Fibroblast of skin of abdomen (primary cell): ENCODE results near the gene LZTR1. TPM values are rescaled to one million over a fixed set of nuclear protein-coding genes. Genes with fewer than 3 reads are reported as not detected.
"Not testable (repeated sequence)": the region's sequence is repeated elsewhere in the genome, so short reads cannot be mapped to it uniquely, and the experiment has no call there.

Source experiments
- DNase-seq: peaks from one replicate; pipeline ENCODE4 v3.0.0-alpha.2; 2013
- polyA plus RNA-seq, 2 experiments: library from polyadenylated mRNA; unstranded; fragments of 120-200 nt; gene quantifications; one replicate each; pipeline ENCODE4 v1.2.1, GENCODE V29; 2013; ENCODE audit not compliant: insufficient read length in 2 of 2

The LZTR1 gene
- polyA plus RNA-seq (2013, experiment 1 of 2; ENCODE audit: insufficient read length), result 31.6 TPM
- polyA plus RNA-seq (2013, experiment 2 of 2; ENCODE audit: insufficient read length), result 36.4 TPM

DNA sequence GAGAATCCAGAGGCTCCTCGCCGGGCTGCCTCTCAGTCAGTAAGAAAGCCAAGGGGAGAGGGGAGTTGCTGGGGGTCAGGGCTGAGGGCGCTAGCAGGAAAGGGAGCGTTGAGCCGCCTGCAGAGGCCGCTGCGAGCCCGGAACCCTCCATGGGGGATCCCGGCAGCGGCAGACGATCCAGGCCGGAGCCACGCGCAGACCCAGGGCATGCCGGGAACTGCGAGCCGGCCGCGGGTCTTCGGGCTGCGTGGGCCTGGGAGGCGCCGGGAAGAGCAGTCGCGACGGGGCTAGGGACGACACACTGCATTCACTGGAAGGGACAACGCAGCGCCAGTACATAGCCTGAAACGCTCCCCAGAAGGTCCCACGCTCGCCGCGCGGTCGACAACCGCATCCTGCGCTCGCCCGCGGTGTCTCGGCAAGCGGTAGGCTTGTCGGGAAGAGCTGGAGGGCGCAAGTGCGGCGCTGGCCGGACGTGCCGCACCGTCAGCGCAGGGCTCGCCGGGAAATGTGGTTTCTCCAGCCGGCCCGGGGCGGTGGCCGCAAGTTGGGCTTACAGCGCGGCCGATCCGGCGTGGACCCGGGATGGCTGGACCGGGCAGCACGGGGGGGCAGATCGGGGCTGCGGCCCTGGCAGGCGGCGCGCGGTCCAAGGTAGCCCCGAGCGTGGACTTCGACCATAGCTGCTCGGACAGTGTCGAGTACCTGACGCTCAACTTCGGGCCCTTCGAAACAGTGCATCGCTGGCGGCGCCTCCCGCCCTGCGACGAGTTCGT lies at the start of gene LZTR1:
Gene LZTR1 (plus strand): TSS at position 511 of the 776 bp plus-strand sequence. CDS start 75 bp downstream, at position 586.
- DNase-seq, result peak; percentile 77

DNA sequence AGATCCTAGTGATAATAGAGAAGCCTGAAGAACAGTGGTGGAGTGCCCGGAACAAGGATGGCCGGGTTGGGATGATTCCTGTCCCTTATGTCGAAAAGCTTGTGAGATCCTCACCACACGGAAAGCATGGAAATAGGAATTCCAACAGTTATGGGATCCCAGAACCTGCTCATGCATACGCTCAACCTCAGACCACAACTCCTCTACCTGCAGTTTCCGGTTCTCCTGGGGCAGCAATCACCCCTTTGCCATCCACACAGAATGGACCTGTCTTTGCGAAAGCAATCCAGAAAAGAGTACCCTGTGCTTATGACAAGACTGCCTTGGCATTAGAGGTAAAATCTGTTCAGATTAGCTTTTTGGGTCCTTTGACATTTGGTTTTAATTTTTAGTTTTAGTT lies 48.2 kb upstream of the LZTR1 start:
- no peak for DNase-seq

DNA sequence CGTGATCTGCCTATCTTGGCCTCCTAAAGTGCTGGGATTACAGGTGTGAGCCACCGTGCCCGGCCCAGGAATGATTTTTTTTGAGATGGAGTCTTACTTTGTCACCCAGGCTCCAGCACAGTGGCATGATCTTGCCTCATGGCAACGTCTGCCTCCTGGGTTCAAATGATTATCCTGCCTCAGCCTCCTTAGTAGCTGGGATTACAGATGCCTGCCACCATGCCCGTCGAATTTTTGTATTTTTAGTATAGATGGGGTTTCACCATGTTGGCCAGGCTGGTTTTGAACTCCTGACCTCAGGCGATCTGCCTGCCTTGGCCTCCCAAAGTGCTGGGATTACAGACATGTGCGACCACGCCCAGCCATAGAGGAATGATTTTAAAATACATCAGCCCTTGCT lies 47.0 kb upstream of the LZTR1 start:
- not testable (repeated sequence) for DNase-seq

DNA sequence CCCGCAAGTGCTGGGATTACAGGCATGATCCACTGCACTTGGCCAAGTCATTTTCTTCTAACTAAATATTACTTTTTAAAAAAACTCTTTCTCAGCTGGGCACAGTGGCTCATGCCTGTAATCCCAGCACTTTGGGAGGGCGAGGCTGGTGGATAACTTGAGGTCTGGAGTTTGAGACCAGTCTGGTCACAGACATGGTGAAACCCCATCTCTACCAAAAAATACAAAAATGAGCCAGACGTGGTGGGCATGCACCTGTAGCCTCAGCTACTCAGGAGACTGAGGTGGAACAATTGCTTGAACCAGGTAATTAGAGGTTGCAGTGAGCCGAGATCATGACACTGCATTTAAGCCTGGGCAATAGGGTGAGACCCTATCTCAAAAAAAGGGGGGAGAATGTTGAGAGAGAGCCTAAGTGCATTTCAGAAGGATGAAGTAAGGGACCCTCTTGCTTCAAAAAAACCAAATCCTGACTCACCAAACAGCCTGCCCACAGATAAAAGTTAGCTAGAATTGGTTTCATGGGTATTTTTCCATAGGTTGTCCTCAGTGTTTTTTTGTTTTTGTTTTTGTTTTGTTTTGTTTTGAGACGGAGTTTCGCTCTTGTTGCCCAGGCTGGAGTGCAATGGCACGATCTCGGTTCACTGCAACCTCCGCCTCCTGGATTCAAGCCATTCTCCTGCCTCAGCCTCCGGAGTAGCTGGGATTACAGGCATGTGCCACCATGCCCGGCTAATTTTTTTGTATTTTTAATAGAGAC lies 46.1 kb upstream of the LZTR1 start:
- DNase-seq, result not testable (repeated sequence)

DNA sequence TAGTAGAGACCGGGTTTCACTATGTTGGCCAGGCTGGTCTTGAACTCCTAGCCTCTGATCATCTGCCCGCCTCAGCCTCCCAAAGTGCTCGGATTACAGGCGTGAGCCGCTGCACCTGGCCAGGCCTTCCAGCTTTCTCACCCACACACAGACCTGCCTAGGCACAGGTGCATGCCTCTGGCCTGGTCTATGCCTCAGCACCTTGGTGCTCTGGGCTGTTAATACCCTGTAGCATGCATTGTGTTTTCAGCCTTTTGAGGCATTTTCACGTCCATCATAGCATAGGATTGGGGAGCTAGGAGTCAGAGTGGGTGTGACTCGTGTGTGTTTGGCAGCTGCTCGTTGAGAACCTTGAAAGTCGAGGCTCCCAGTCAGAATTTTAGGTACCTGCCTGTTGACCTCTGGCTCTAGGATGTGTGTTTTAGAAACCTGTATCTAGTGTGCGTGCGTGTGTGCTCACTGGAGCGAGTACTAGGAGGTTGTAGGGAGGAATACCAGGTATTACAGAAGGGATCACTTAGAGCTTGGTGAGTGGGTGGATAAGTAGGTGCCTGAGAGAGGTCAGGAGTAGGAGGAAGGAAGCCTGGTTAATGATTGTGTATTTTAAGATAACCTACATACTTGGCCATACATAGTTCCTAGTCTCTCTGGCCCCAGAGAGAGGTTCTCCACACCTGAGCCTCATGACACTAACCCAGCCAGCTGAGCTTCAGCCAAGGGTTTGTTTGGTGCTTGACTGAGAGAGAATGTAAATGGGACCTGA lies 44.9 kb upstream of the LZTR1 start:
- DNase-seq, result no peak

DNA sequence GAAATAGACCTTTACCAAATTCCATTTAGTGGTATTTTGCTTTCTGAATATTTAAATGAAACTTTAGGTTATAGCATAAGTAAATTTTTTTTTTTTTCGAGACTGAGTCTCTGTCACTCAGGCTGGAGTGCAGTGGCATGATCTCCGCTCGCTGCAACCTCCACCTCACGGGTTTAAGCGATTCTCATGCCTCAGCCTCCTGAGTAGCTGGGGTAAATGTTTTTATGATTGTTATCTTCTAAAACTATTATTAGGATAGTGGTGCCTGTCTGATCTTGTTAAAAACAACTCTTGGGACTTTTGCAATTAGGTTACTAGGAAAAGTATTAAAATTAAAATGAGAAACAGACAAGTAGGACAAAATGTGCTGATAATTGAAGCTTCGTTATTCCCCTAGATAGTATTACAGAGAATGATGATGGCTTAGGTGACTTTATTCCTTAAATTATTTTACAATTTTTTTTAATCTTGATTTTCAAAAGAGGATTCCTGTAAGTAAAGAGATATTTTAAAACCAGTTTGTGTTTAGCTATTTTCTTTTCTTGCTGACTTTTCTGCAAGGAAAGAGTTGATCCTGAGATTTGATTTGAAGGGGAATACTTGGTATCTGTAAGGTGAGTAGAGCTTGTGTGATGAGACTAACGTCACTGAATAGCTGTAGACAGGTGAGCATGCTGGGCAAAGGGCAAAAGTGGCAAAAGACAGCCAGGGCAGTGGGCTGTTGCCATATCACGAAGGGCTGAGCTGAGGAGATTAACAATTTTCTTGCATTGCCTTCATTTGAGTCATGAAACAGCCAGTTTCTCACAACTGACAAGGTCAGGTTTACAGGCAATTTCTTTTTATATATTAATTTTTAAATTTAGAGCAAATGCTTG lies 44.1 kb upstream of the LZTR1 start:
- no peak for DNase-seq

DNA sequence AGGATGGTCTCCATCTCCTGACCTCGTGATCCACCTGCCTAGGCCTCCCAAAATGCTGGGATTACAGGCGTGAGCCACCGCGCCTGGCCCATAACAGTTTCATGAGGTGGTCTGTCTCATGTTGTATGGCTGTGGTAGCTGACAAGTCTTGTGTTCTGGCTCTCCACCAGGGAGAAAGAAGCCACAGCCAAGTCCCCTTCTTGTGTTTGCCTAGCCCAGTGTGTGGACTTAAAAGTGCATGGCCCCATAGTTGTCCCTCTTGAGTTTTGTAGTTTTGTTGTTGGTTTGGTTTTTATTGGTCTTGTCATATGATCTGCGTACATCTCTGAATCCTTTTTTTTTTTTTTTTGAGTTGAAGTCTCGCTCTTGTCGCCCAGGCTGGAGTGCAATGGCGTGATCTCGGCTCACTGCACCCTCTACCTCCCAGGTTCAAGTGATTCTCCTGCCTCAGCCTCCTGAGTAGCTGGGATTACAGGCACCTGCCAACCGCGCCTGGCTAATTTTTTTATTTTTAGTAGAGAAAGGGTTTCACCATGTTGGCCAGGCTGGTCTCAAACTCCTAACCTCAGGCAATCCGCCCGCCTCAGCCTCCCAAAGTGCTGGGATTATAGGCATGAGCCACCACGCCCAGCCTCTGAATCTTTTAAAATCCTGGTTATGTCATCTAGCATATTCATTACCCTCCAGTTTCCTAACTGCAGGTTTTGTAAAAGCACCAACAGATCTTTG lies 42.5 kb upstream of the LZTR1 start:
- not testable (repeated sequence) for DNase-seq

DNA sequence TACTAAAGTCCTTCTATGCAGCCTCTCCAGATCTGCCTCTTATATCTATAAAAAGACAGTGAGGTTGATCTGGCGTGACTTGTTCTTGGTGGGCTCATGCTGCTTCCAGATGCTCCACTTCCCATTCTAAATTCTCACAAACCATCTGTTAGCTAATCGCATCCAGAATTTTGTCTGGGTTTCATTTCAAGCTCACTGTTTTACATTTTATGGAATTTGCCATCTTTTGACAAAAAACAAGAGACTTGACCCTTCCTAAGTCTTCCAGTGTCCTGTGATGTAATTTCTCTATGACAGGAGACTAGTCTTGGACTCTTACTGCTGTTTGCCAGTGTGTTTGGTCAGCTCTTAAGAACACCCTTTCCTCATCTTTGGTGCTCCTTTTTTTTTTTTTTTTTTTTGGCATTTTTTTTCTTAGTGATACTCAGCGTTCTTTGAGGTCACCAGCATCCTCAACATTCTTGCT lies 41.9 kb upstream of the LZTR1 start:
- DNase-seq, result peak; percentile 60

DNA sequence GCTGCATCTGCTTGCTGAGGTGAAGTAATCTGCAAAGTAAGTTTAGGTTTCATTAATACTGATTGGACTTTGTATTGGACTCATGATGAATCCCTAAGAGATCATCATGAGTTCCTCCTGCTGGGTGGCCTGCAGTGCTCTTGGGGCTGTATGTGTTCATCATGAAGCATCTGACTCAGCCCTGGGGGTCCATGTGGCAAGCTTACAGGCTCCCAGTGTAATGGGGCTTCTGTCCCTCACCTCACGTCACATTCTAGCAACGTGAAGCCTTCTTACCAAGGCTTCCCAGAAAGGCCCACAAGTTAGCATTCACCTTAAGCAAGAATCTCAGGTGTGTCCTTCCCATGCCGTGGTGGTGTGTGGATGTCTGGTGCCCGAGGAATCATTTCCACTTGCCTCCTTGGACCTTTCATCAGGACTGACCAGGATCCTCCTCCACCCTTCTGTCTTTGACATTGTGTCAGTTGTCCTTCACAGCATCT lies 41.2 kb upstream of the LZTR1 start:
- DNase-seq, result no peak

DNA sequence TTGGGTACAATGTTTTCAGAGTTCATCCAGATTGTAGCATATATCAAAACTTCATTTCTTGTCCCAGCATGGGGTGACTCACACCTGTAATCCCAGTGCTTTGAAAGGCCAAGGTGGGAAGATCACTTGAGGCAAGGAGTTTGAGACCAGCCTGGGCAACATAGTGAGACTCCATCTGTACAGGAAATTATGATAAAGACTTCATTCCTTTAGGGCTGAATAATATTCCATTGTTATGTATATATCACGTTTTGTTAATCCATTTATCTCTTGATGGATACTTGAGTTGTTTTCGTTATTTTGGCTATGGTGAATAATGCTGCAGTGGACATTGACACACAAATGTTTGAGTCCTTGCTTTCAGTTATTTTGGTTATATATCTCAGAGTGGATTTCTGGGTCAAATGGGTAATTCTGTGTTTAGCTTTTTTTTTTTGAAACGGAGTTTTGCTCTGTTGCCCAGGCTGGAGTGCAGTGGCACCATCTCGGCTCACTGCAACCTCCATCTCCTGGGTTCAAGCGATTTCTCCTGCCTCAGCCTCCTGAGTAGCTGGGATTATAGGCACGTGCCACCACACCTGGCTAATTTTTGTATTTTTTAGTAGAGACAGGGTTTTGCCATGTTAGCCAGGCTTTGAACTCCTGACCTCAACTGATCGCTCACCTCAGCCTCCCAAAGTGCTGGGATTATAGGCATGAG lies 39.7 kb upstream of the LZTR1 start:
- DNase-seq, result not testable (repeated sequence)

DNA sequence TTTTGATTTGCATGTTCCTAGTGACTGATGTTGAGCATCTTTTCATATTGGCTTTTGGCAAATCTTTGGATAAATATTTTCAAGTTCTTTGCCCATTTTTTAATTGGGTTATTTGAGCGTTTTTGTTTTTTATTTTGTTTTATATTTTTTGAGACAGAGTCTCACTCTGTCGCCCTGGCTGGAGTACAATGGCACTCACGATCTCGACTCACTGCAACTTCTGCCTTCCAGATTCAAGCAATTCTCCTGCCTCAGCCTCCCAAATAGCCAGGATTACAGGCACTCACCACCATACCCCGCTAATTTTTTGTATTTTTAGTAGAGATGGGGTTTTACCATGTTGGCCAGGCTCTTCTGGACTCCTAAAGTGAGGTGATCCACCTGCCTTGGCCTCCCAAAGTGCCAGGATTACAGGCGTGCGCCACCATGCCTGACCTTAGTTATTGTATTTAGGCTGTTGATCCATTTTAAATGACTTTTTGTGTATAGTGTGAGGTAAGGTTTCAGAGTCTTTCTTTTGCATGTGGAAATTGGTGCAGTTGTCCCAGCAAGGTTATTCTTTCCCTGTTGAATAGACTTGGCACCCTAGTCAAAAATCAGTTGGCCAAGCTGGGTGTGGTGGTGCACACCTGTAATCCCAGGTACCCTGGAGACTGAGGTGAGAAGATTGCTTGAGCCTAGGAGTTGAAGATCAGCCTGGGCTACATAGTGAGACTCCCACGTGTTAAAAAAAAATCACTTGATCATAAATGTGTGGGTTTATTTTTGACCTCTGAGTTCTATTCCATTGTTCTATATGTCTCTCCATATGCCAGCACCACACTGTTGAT lies 38.8 kb upstream of the LZTR1 start:
- no peak for DNase-seq

DNA sequence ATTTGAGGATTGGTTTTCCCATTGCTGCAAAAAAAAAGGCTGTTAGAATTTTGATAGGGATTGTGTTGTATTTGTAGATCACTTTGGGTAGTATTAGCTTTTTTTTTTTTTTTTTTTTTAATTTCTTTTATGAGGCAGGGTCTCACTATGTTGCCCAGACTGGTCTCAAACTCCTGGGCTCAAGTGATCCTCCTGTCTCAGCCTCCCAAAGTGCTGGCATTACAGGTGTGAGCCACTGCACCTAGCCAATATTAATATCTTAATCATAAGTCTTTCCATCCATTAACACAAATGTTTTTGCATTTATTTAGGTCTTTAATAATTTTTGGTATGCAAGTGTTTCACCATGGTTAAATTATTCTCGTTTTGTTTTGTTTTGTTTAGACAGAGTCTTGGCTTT lies 38.1 kb upstream of the LZTR1 start:
- no peak for DNase-seq

DNA sequence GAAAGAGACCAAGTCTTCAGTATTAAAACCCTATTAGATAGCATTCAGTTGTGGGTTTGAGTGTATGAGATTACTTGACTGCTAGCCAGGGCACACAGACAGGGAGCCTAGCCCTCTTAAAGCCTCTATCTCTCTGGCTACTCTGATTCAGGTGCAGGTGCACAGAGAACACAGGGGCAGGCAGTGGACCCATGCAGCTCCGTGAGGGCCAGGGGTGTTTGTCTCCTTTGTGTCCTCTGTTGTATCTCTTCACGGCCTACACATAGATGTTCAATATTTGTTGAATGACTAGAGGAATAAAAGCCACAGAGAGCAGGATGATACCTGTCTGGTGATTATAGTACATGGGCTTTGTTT lies 36.5 kb upstream of the LZTR1 start:
- no peak for DNase-seq

DNA sequence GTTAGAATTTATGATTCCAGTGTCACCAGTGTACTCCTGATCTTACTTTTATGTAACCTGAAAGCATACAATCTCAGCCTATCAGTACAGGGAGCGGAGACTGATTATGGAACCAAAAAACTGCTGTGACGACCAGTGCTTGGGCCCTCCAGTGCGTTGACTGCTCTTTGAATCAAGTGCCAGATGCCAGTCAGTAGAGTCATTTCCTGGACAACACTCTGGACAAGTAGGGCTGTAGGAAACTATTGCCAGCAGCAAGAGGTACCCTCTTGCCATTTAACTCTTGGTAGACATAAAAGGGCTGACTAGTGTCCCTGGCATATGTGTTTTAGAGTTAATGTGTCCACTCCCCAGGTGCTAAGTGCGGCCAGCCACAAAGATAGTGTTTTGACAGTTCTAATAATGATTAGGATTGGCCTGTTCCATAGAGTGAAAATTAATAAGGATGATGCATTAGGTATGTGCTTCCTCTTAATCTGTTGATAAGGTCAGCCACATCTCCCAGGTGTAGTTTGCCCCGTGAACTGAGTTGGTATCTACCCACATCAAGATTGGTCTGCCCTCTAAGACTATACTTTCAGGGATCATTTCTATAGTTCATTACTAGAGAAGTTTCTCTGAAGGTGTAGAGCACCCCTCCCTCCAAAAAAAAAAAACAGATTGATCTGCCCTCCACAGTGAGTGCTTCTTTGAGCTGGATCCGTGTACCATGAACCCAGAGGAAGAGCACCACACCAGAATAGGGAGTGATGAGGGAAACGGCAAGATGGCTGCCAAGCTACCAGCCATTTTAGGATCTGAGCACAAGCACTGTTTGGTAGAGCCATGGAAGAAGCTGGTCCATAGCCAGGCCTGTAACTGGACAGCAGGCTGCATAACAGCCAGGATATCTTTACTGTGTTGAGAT lies 35.8 kb upstream of the LZTR1 start:
- no peak for DNase-seq

DNA sequence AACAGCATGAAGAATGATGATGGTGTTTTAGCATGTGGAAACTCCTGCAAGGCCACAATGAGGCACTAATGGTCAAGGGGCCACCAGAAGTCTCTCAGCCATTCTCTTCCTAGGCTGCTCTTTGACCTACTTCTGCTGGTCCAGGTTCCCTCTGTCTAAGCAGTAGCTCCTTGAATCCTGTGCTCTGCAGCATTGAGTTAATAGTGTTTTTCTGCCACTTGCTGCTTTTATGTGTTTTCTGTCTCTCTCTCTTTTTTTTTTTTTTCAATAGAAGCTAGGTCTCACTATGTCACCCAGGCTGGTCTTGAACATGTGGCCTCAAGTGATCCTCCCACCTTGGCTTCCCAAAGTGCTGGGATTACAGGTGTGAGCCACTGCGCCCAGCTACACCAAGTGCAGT lies 35.1 kb upstream of the LZTR1 start:
- no peak for DNase-seq

DNA sequence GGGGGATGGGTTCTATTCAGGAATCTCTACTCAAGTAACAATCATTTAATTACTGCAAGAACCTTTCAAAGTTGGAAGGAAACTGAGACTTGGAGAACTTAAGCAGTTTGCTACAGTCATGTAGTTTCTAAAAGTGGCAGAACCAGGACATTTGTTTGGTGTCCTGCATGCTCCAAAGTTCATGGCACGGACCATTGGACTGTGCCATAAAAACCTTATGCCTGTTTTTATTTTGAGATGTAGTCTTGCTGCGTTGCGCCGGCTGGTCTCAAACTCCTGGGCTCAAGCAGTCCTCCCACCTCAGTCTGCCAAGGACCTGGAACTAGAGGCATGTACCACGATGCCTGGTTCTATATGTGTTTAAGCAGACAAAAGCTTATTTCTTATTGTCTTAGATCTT lies 33.6 kb upstream of the LZTR1 start:
- DNase-seq, result no peak

DNA sequence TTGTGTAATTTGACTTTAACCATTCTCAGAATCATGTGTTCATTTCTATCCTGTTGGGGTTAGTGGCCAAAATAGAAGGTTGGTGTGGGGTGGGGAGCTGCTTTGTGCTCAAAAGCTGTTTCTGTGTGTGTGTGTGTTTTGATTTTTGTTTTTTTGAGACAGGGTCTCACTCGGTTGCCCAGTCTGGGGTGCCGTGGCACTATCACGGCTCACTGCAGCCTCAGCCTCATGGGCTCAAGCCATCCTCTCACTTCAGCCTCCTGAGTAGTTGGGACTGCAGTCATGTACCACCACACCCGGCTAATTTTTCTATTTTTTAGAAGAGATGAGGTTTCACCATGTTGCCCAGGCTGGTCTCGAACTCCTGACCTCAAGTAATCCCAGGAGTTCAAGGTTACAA lies 33.1 kb upstream of the LZTR1 start:
- no peak for DNase-seq

DNA sequence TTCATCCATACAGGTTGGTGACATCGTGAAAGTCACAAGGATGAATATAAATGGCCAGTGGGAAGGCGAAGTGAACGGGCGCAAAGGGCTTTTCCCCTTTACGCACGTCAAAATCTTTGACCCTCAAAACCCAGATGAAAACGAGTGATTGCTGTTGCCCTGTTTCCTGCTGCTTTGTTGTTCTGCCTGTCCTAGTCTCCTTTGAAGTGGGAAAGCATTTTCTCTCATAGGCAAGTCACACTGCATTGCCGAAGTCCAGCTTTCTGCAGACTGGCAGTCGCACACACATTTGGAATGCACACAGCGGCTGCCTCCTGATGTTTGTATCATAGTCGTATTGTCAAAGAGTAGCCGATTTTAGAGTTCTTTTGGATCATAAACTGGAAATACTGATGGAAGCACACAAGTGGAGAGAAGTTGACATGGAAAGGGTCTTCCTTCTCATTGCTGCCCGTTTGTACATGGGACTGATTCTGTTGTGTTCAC lies 32.4 kb upstream of the LZTR1 start:
- no peak for DNase-seq
